Measurements from ENCODE around the gene CACNB1. TPM values are rescaled to one million over a fixed set of nuclear protein-coding genes. Genes with fewer than 3 reads are reported as not detected.

CACNB1 gene
- total and polyA plus RNA-seq, 10 of the 15 experiments (the other 5 are each of a cell fraction or from before 2014, with no cell fraction given): 0.06 to 15.6 (median 6.3) TPM

DNA sequence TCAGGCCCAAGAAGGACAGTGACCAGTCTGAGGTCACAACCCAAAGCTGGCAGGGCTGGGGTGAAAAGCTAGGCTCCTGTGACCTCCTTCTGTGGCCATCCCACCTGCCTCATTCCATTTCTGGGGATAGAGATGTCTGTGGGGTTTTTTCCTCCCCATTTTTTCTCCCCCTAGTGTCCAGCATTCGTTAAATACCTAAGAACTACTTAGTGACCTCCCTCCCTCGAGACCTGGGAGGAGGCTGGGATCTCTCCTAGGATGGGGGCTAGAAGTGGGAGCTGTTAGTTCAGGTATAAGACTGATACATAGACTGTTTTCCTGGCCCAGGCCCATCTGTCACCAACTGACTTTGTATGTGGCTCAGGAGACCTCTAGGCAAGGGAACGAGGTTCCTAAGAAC lies 48.8 kb upstream of the CACNB1 start:
- H3K79me2 ChIP-seq (ENCODE audit: control insufficient read depth, insufficient read depth, low read length): no peaks in the 10 kb centered on the region
- FAIRE-seq (no peak), DNase-seq (ENCODE audit: low read depth, low spot score) (no peak), ATAC-seq (no peak)
- POLR2A ChIA-PET: interaction anchor here (2.7 kb wide), 1 partner anchor 40 kb away, joined by 10 read pairs; no protein-coding TSS in a partner anchor
- no peak overlapping the region for H3K4me3 ChIP-seq
- no peaks in the 10 kb centered on the region for H3K36me3 ChIP-seq (ENCODE audit: control insufficient read depth in 2 of 2, insufficient read depth in 2 of 2, low read length in 1 of 2)
- peaks cover 9% of the 10 kb centered on the region for H3K4me1 ChIP-seq (ENCODE audit: control insufficient read depth, insufficient read depth, low read length)
- no peaks in the 10 kb centered on the region; a peak in 2 of 4 replicates for H3K27me3 ChIP-seq (replicated peaks in 1 of 2; ENCODE audit: control insufficient read depth in 2 of 2, insufficient read depth in 2 of 2, low read length in 1 of 2)
- in situ Hi-C loops (cut with MboI): no loop called here
- no peaks in the 10 kb centered on the region for H4K20me1 ChIP-seq (ENCODE audit: control insufficient read depth, insufficient read depth)
- RAD21 ChIA-PET (ENCODE audit: unreplicated experiment): interaction anchor here (1.3 to 4.0 kb wide), 2 partner anchors 39 to 263 kb away, joined by 8 to 59 read pairs; no protein-coding TSS in a partner anchor
- H3K4me2 ChIP-seq (ENCODE audit: control insufficient read depth, insufficient read depth): no peak overlapping the region
- WGBS (ENCODE audit: insufficient coverage, insufficient replicate concordance, low lambda C conversion rate, missing lambda C conversion rate): 45% methylated on average over 3 of the region's 3 CpGs
- BruUV-seq (replicated peaks): no TSS peak
- intact Hi-C loops (cut with micrococcal nuclease; ENCODE audit: unreplicated experiment): no loop called here
- no peak overlapping the region for H3K27ac ChIP-seq (ENCODE audit: control insufficient read depth, insufficient read depth)
- no peak for TF ChIP-seq ELK1 (IDR thresholded peaks at IDR 0.05; ENCODE audit: low read depth, low read length)
- TF ChIP-seq ZZZ3 (IDR thresholded peaks at IDR 0.05; ENCODE audit: control insufficient read depth, insufficient read length, low read depth): no peak
- TF ChIP-seq, protein P1, sequence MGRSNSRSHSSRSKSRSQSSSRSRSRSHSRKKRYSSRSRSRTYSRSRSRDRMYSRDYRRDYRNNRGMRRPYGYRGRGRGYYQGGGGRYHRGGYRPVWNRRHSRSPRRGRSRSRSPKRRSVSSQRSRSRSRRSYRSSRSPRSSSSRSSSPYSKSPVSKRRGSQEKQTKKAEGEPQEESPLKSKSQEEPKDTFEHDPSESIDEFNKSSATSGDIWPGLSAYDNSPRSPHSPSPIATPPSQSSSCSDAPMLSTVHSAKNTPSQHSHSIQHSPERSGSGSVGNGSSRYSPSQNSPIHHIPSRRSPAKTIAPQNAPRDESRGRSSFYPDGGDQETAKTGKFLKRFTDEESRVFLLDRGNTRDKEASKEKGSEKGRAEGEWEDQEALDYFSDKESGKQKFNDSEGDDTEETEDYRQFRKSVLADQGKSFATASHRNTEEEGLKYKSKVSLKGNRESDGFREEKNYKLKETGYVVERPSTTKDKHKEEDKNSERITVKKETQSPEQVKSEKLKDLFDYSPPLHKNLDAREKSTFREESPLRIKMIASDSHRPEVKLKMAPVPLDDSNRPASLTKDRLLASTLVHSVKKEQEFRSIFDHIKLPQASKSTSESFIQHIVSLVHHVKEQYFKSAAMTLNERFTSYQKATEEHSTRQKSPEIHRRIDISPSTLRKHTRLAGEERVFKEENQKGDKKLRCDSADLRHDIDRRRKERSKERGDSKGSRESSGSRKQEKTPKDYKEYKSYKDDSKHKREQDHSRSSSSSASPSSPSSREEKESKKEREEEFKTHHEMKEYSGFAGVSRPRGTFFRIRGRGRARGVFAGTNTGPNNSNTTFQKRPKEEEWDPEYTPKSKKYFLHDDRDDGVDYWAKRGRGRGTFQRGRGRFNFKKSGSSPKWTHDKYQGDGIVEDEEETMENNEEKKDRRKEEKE (IDR thresholded peaks at IDR 0.05): no peak
- no peak for TF ChIP-seq TARDBP (IDR thresholded peaks at IDR 0.05; ENCODE audit: borderline replicate concordance)
- TF ChIP-seq IKZF2 (IDR thresholded peaks at IDR 0.05): no peak
- no peak for TF ChIP-seq SMC3 (IDR thresholded peaks at IDR 0.05; ENCODE audit: borderline replicate concordance, low read length)
- TF ChIP-seq ZNF217 (IDR thresholded peaks at IDR 0.05): no peak
- TF ChIP-seq CREM (IDR thresholded peaks at IDR 0.05; ENCODE audit: low read depth): no peak
- no peak for TF ChIP-seq SUPT20H (IDR thresholded peaks at IDR 0.05; ENCODE audit: borderline replicate concordance, control insufficient read depth, low read depth, low read length)
- no peak for TF ChIP-seq USF2 (IDR thresholded peaks at IDR 0.05; ENCODE audit: borderline replicate concordance, low read depth, low read length)
- H3K9me3 ChIP-seq (replicated peaks; ENCODE audit: control insufficient read depth, insufficient read depth, low read length): no peaks in the 10 kb centered on the region
- CTCF ChIA-PET: interaction anchor here (0.5 to 21.3 kb wide), 7 partner anchors 12 to 264 kb away, joined by 3 to 658 read pairs (median 31); partner anchors contain the start of gene PLXDC1
- no peak overlapping the region for H2AFZ ChIP-seq (ENCODE audit: control insufficient read depth, low read depth, low read length)
- H3K9ac ChIP-seq (ENCODE audit: control insufficient read depth, insufficient read depth, low read length): no peak overlapping the region
- SMC1A ChIA-PET (ENCODE audit: uncharacterized antibody, unreplicated experiment): interaction anchor here (3.1 to 3.5 kb wide), 2 partner anchors 15 to 39 kb away, joined by 18 to 76 read pairs; no protein-coding TSS in a partner anchor
